Measurements from ENCODE around the gene PLB1. TPM values are rescaled to one million over a fixed set of nuclear protein-coding genes. Genes with fewer than 3 reads are reported as not detected.
A peak's percentile ranks its signal among the peaks of the same experiment; 100 is the strongest.

Gene PLB1
- total RNA-seq, 4 donors from 2014 or later = 3.0 to 14.5 (median 10.5) TPM

GRCh38 chr2:28652217-28652616 lies 156.4 kb downstream of the PLB1 start:
- Histone ChIP-seq H3K4me1 (peaks cover 10 to 71% (median 10%) of the 10 kb centered on the region in 3 donors), H3K27me3 (no peaks in the 10 kb centered on the region), H3K36me3 (no peaks in the 10 kb centered on the region), H3K4me3 (no peak overlapping the region), H3K27ac (no peak overlapping the region), H3K9me3 (no peaks in the 10 kb centered on the region)
- TF ChIP-seq CTCF (IDR thresholded peaks at IDR 0.05) (no peak), POLR2A (IDR thresholded peaks at IDR 0.05) (no peak), POLR2AphosphoS5 (IDR thresholded peaks at IDR 0.05) (no peak), EP300 (IDR thresholded peaks at IDR 0.05) (no peak)
- WGBS, 2 donors (ENCODE audit: low coverage in 1 of 2) = 0 to 45% methylated on average over 1 of the region's 1 CpG
- no peak for ATAC-seq

- no peak for TF ChIP-seq POLR2A (IDR thresholded peaks at IDR 0.05)
- no peak for TF ChIP-seq EP300 (IDR thresholded peaks at IDR 0.05)
- no peak for TF ChIP-seq POLR2AphosphoS5 (IDR thresholded peaks at IDR 0.05)
- no peak for TF ChIP-seq CTCF (IDR thresholded peaks at IDR 0.05)
- Histone ChIP-seq H3K4me3 (no peak overlapping the region), H3K36me3 (no peaks in the 10 kb centered on the region), H3K4me1 (peaks cover 5 to 69% (median 6%) of the 10 kb centered on the region in 3 donors), H3K9me3 (no peaks in the 10 kb centered on the region), H3K27me3 (no peaks in the 10 kb centered on the region), H3K27ac (peak overlapping the region in 3 of 4 donors; percentile 32 to 48 (median 45))
- 69 to 100% methylated on average over 2 of the region's 2 CpGs for WGBS, 2 donors (ENCODE audit: low coverage in 1 of 2)
- no peak for ATAC-seq
Measured at GRCh38 chr2:28653892-28654662, 158.2 kb downstream of the PLB1 start.

- ATAC-seq = no peak
- 33% methylated on average over 7 to 8 of the region's 8 CpGs for WGBS, 2 donors (ENCODE audit: low coverage in 1 of 2)
- peak overlapping the region in 3 of 4 donors; percentile 32 to 48 (median 45) for H3K27ac ChIP-seq
- TF ChIP-seq POLR2A (IDR thresholded peaks at IDR 0.05) (no peak), EP300 (IDR thresholded peaks at IDR 0.05) (no peak), CTCF (IDR thresholded peaks at IDR 0.05) (no peak), POLR2AphosphoS5 (IDR thresholded peaks at IDR 0.05) (no peak)
- no peak overlapping the region for H3K4me3 ChIP-seq
- no peaks in the 10 kb centered on the region for H3K9me3 ChIP-seq
- no peaks in the 10 kb centered on the region for H3K27me3 ChIP-seq
- H3K36me3 ChIP-seq = no peaks in the 10 kb centered on the region
- H3K4me1 ChIP-seq = peaks cover 5 to 67% (median 6%) of the 10 kb centered on the region in 3 donors
Measured at GRCh38 chr2:28654663-28655320, 158.9 kb downstream of the PLB1 start.

GRCh38 chr2:28656937-28657615 lies 161.2 kb downstream of the PLB1 start:
- no peak for ATAC-seq
- Histone ChIP-seq H3K27me3 (no peaks in the 10 kb centered on the region), H3K36me3 (no peaks in the 10 kb centered on the region), H3K4me3 (no peak overlapping the region), H3K27ac (peak overlapping the region in 3 of 4 donors; percentile 76 to 92 (median 90)), H3K9me3 (no peaks in the 10 kb centered on the region), H3K4me1 (peaks cover 8 to 90% (median 18%) of the 10 kb centered on the region in 3 donors)
- TF ChIP-seq POLR2AphosphoS5 (IDR thresholded peaks at IDR 0.05) = no peak
- 79 to 95% methylated on average over 2 to 4 of the region's 5 CpGs for WGBS, 2 donors (ENCODE audit: low coverage in 1 of 2)

- no peaks in the 10 kb centered on the region for H3K27me3 ChIP-seq
- peak overlapping the region; percentile 2 to 92 (median 83) for H3K27ac ChIP-seq
- H3K4me3 ChIP-seq = no peak overlapping the region
- WGBS, 2 donors (ENCODE audit: low coverage in 1 of 2) = 11 to 21% methylated on average over 1 of the region's 1 CpG
- TF ChIP-seq POLR2AphosphoS5 (IDR thresholded peaks at IDR 0.05) (no peak), EP300 (IDR thresholded peaks at IDR 0.05) (no peak), POLR2A (IDR thresholded peaks at IDR 0.05) (no peak), CTCF (IDR thresholded peaks at IDR 0.05) (no peak)
- no peaks in the 10 kb centered on the region for H3K36me3 ChIP-seq
- no peaks in the 10 kb centered on the region for H3K9me3 ChIP-seq
- H3K4me1 ChIP-seq = peaks cover 8 to 91% (median 24%) of the 10 kb centered on the region in 3 donors
- no peak for ATAC-seq
Measured at GRCh38 chr2:28658369-28658768, 162.5 kb downstream of the PLB1 start.
